Endothelial cell of umbilical vein (primary cell): ENCODE results near the gene UBE3B.

Source experiments
- EZH2 ChIP-seq: IDR thresholded peaks from 2 replicates; pipeline ENCODE4 v1.6.1; 2012; ENCODE audit warnings: borderline replicate concordance, low read depth, mild to moderate bottlenecking, moderate library complexity, low read length, inconsistent platforms; ENCODE audit not compliant: severe bottlenecking
- MAX ChIP-seq: IDR thresholded peaks from 2 replicates; pipeline ENCODE4 v1.6.1; 2011; ENCODE audit not compliant: insufficient read depth, insufficient read length
- MYC ChIP-seq: IDR thresholded peaks from one replicate; pipeline ENCODE4 v1.6.1; 2011; ENCODE audit warnings: mild to moderate bottlenecking, low read depth, low read length
- POLR2A ChIP-seq: IDR thresholded peaks from 2 replicates; pipeline ENCODE4 v1.6.1; 2012; ENCODE audit warnings: low read depth, mild to moderate bottlenecking, control low read depth, low read length
- POLR2AphosphoS5 ChIP-seq: IDR thresholded peaks from 2 replicates; pipeline ENCODE4 v1.6.1; 2012; ENCODE audit warnings: low read depth, mild to moderate bottlenecking, control low read depth, low read length, moderate library complexity; ENCODE audit not compliant: insufficient read depth
- TF ChIP-seq, protein P1 (sequence below), 2 donors: IDR thresholded peaks; 1 replicate in 1 of 2; 2 replicates in 1 of 2; pipeline ENCODE4 v1.5.1; 2011; ENCODE audit warnings: low read length in 2 of 2, mild to moderate bottlenecking in 2 of 2, moderate library complexity in 2 of 2, control low read depth in 1 of 2, inconsistent platforms in 1 of 2, low read depth in 1 of 2; ENCODE audit not compliant: insufficient read depth in 1 of 2; ENCODE audit errors: extremely low read depth in 1 of 2

GRCh38 chr12:109532721-109533486, 55.5 kb downstream of the UBE3B start:
- TF ChIP-seq, protein P1, sequence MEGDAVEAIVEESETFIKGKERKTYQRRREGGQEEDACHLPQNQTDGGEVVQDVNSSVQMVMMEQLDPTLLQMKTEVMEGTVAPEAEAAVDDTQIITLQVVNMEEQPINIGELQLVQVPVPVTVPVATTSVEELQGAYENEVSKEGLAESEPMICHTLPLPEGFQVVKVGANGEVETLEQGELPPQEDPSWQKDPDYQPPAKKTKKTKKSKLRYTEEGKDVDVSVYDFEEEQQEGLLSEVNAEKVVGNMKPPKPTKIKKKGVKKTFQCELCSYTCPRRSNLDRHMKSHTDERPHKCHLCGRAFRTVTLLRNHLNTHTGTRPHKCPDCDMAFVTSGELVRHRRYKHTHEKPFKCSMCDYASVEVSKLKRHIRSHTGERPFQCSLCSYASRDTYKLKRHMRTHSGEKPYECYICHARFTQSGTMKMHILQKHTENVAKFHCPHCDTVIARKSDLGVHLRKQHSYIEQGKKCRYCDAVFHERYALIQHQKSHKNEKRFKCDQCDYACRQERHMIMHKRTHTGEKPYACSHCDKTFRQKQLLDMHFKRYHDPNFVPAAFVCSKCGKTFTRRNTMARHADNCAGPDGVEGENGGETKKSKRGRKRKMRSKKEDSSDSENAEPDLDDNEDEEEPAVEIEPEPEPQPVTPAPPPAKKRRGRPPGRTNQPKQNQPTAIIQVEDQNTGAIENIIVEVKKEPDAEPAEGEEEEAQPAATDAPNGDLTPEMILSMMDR (IDR thresholded peaks at IDR 0.05; ENCODE audit: extremely low read depth in 1 of 2, insufficient read depth in 1 of 2, low read depth in 1 of 2, low read length in 2 of 2), result no peak
- no peak for TF ChIP-seq POLR2AphosphoS5
- TF ChIP-seq MYC, result no peak
- TF ChIP-seq POLR2A, result no peak
- no peak for TF ChIP-seq MAX
- no peak for TF ChIP-seq EZH2
